HepG2 (cell line): Measurements from ENCODE around the gene PDYN. TPM values are rescaled to one million over a fixed set of nuclear protein-coding genes. Genes with fewer than 3 reads are reported as not detected.

Experiments
- AHR ChIP-seq: IDR thresholded peaks from 2 replicates; pipeline ENCODE4 v1.6.1; 2018; ENCODE audit warnings: missing genetic modification reagents, missing compliant biosample characterization
- CEBPB ChIP-seq: IDR thresholded peaks from 2 replicates; pipeline ENCODE4 v1.6.1; 2011; ENCODE audit warnings: low read depth, low read length, improper control_type of control experiment, borderline replicate concordance
- CENPX ChIP-seq: sonication (generic); formaldehyde crosslinking; IDR thresholded peaks from 2 replicates; pipeline ENCODE4 v1.9.0; 2021; ENCODE audit warnings: mild to moderate bottlenecking, missing genetic modification reagents, moderate library complexity
- DMAP1 ChIP-seq: IDR thresholded peaks from 2 replicates; pipeline ENCODE4 v1.6.1; 2016
- JUN ChIP-seq: sonication (generic); formaldehyde crosslinking; IDR thresholded peaks from 2 replicates; pipeline ENCODE4 v1.4.0; 2020; ENCODE audit warnings: mild to moderate bottlenecking, missing genetic modification reagents
- MLLT10 ChIP-seq: sonication (generic); formaldehyde crosslinking; IDR thresholded peaks from 2 replicates; pipeline ENCODE4 v1.4.0; 2020; ENCODE audit warnings: missing genetic modification reagents
- PHF5A ChIP-seq: IDR thresholded peaks from one replicate; pipeline ENCODE4 v1.6.1; 2018; ENCODE audit warnings: low read depth, missing genetic modification reagents; ENCODE audit not compliant: unreplicated experiment
- POLR2A ChIP-seq, 2 experiments: IDR thresholded peaks; 2 replicates each; pipeline ENCODE4 v1.6.1; 2011; ENCODE audit warnings: low read depth in 2 of 2, low read length in 2 of 2, mild to moderate bottlenecking in 1 of 2, moderate library complexity in 1 of 2; ENCODE audit not compliant: insufficient read depth in 1 of 2
- PRMT3 ChIP-seq: sonication (generic); formaldehyde crosslinking; IDR thresholded peaks from 2 replicates; pipeline ENCODE4 v1.8.1; 2022; ENCODE audit warnings: low read depth, mild to moderate bottlenecking, moderate library complexity, missing genetic modification reagents, borderline replicate concordance
- REPIN1 ChIP-seq: sonication (generic); formaldehyde crosslinking; IDR thresholded peaks from 2 replicates; pipeline ENCODE4 v1.8.0; 2022; ENCODE audit warnings: missing genetic modification reagents, low read depth, mild to moderate bottlenecking, borderline replicate concordance
- SAFB2 ChIP-seq: sonication (generic); formaldehyde crosslinking; IDR thresholded peaks from 2 replicates; pipeline ENCODE4 v1.5.1; 2020; ENCODE audit warnings: missing genetic modification reagents, low read depth, mild to moderate bottlenecking, borderline replicate concordance
- SMAD1 ChIP-seq: sonication (generic); formaldehyde crosslinking; IDR thresholded peaks from 2 replicates; pipeline ENCODE4 v1.4.0; 2020; ENCODE audit warnings: missing genetic modification reagents, low read depth, mild to moderate bottlenecking, borderline replicate concordance
- TGIF2 ChIP-seq: IDR thresholded peaks from 2 replicates; pipeline ENCODE4 v1.6.1; 2016; ENCODE audit warnings: control low read depth, missing compliant biosample characterization
- XRCC5 ChIP-seq: fragments of 200-400 bp; formaldehyde crosslinking; optimal IDR thresholded peaks from 2 replicates; pipeline ENCODE3; 2017; ENCODE audit warnings: mild to moderate bottlenecking, low read length
- ZNF367 ChIP-seq: sonication (generic); formaldehyde crosslinking; IDR thresholded peaks from 2 replicates; pipeline ENCODE4 v1.4.0; 2020; ENCODE audit warnings: missing genetic modification reagents, borderline replicate concordance
- ZNF75D ChIP-seq: sonication (generic); formaldehyde crosslinking; IDR thresholded peaks from 2 replicates; pipeline ENCODE4 v1.8.1; 2023; ENCODE audit warnings: missing genetic modification reagents, mild to moderate bottlenecking, borderline replicate concordance
- ZNF891 ChIP-seq: sonication (generic); formaldehyde crosslinking; IDR thresholded peaks from 2 replicates; pipeline ENCODE4 v1.5.0; 2020; ENCODE audit warnings: mild to moderate bottlenecking, missing genetic modification reagents
- polyA plus RNA-seq, 8 experiments: library from polyadenylated mRNA; depleted of rRNA in 3 of 8; stranded (reverse) in 7 of 8; unstranded in 1 of 8; fragments of >200 nt; fragmentation: Illumina TruSeq in 4 of 8; extraction: Trizol in 4 of 8; gene quantifications; 2 replicates each; pipeline versions ENCODE4 v1.2.1 to v1.2.3, GENCODE V29; 2011 to 2016; ENCODE audit warnings: low read depth in 4 of 8, missing spikeins in 1 of 8, mixed read lengths in 1 of 8; ENCODE audit not compliant: insufficient read depth in 1 of 8
- total RNA-seq, 5 experiments: library from RNA; depleted of rRNA; stranded (reverse); fragments of >200 nt; fragmentation: Illumina TruSeq; extraction: Trizol; gene quantifications; 2 replicates each; pipeline ENCODE4 v1.2.3, GENCODE V29; 2016; ENCODE audit warnings: low read depth in 1 of 5
- TF ChIP-seq, protein P1 (sequence below): IDR thresholded peaks from 2 replicates; pipeline ENCODE4 v1.6.1; 2016; ENCODE audit warnings: missing biosample characterization, missing genetic modification reagents, low read depth
- TF ChIP-seq, protein P2 (sequence below): sonication (generic); formaldehyde crosslinking; IDR thresholded peaks from 2 replicates; pipeline ENCODE4 v1.4.0; 2020; ENCODE audit warnings: missing genetic modification reagents, borderline replicate concordance
- TF ChIP-seq, protein P3 (sequence below): sonication (generic); formaldehyde crosslinking; IDR thresholded peaks from 2 replicates; pipeline ENCODE4 v1.4.0; 2020; ENCODE audit warnings: missing genetic modification reagents, borderline replicate concordance
- TF ChIP-seq, protein P4 (sequence below): sonication (generic); formaldehyde crosslinking; IDR thresholded peaks from 2 replicates; pipeline ENCODE4 v1.5.1; 2020; ENCODE audit warnings: missing genetic modification reagents, mild to moderate bottlenecking, borderline replicate concordance

The PDYN gene
- total and polyA plus RNA-seq, 2 of the 13 experiments (the other 11 are each of a cell fraction or from before 2014, with no cell fraction given), result not detected

DNA sequence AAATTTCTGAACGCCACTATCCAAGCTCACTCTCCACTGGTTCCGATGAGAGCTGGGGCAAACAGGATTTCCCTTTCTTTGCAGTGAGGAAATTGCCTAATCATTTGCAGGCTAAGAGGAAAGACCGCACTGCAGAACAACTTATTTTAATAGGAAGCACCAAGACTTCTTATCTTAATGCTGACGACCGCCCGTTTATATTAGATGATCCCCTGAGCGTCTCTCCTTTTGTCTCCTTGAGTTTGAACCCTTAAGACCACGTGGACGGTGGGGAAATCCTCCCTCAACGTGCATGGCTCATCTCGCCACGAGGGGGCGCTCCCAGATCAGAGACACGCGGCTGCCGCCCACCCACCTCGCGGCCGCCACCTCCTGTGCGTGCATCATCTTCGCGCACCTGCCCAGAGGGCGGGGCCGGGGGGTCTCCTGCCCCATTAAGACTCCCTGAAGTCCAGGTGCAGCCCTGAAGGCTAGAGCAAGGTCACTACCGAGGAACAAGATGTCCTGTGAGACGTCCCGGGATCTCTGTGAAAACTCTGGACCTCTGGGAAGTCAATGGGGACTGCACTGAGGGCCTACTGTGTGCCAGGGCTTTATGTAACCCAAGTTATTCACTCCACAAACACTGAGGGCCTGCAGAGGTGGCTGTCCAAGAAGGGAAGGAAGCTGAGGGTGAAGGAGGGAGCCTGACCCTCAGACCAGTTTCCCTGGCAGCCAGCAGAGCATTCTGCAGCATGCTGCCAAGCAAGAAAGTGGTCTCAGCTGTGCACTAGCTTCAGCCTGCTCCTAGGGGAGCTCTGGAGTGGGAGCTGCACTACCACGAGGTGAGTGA is 28.1 kb downstream of the PDYN start (continued):
- peak; percentile 83 for TF ChIP-seq AHR (CRISPR knock-in tag)
- TF ChIP-seq POLR2A (IDR thresholded peaks at IDR 0.05; ENCODE audit: insufficient read depth in 1 of 2, low read depth in 2 of 2, low read length in 2 of 2), result no peak
- no peak for TF ChIP-seq CENPX (CRISPR knock-in tag)
- no peak for TF ChIP-seq PRMT3 (CRISPR knock-in tag)
- TF ChIP-seq, protein P1, sequence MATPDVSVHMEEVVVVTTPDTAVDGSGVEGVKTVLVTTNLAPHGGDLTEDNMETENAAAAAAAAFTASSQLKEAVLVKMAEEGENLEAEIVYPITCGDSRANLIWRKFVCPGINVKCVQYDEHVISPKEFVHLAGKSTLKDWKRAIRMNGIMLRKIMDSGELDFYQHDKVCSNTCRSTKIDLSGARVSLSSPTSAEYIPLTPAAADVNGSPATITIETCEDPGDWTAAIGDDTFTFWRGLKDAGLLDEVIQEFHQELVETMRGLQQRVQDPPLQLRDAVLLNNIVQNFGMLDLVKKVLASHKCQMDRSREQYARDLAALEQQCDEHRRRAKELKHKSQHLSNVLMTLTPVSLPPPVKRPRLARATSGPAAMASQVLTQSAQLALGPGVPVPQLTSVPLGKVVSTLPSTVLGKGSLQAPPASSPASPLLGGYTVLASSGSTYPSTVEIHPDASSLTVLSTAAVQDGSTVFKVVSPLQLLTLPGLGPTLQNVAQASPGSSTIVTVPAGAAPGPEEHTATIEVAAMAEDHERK (CRISPR knock-in tag), result no peak
- TF ChIP-seq, protein P2, sequence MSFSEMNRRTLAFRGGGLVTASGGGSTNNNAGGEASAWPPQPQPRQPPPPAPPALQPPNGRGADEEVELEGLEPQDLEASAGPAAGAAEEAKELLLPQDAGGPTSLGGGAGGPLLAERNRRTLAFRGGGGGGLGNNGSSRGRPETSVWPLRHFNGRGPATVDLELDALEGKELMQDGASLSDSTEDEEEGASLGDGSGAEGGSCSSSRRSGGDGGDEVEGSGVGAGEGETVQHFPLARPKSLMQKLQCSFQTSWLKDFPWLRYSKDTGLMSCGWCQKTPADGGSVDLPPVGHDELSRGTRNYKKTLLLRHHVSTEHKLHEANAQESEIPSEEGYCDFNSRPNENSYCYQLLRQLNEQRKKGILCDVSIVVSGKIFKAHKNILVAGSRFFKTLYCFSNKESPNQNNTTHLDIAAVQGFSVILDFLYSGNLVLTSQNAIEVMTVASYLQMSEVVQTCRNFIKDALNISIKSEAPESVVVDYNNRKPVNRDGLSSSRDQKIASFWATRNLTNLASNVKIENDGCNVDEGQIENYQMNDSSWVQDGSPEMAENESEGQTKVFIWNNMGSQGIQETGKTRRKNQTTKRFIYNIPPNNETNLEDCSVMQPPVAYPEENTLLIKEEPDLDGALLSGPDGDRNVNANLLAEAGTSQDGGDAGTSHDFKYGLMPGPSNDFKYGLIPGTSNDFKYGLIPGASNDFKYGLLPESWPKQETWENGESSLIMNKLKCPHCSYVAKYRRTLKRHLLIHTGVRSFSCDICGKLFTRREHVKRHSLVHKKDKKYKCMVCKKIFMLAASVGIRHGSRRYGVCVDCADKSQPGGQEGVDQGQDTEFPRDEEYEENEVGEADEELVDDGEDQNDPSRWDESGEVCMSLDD, result no peak
- TF ChIP-seq REPIN1 (CRISPR knock-in tag), result no peak
- TF ChIP-seq PHF5A (CRISPR knock-in tag), result no peak
- TF ChIP-seq TGIF2, result peak; percentile 45; the same call in 1 of the 2 replicates
- 0 out of 2 replicates have a peak, but pooled peaks have one; percentile 36 for TF ChIP-seq SAFB2 (CRISPR knock-in tag)
- peak; percentile 41 for TF ChIP-seq CEBPB
- TF ChIP-seq MLLT10, result no peak
- TF ChIP-seq SMAD1 (CRISPR knock-in tag), result peak; percentile 84; the same call in 1 of the 2 replicates
- TF ChIP-seq, protein P3, sequence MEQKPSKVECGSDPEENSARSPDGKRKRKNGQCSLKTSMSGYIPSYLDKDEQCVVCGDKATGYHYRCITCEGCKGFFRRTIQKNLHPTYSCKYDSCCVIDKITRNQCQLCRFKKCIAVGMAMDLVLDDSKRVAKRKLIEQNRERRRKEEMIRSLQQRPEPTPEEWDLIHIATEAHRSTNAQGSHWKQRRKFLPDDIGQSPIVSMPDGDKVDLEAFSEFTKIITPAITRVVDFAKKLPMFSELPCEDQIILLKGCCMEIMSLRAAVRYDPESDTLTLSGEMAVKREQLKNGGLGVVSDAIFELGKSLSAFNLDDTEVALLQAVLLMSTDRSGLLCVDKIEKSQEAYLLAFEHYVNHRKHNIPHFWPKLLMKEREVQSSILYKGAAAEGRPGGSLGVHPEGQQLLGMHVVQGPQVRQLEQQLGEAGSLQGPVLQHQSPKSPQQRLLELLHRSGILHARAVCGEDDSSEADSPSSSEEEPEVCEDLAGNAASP, result 0 out of 2 replicates have a peak, but pooled peaks have one; percentile 45
- peak; percentile 90 for TF ChIP-seq XRCC5
- no peak for TF ChIP-seq JUN (CRISPR knock-in tag)
- TF ChIP-seq ZNF75D (CRISPR knock-in tag), result no peak
- TF ChIP-seq ZNF367 (CRISPR knock-in tag), result no peak
- TF ChIP-seq, protein P4, sequence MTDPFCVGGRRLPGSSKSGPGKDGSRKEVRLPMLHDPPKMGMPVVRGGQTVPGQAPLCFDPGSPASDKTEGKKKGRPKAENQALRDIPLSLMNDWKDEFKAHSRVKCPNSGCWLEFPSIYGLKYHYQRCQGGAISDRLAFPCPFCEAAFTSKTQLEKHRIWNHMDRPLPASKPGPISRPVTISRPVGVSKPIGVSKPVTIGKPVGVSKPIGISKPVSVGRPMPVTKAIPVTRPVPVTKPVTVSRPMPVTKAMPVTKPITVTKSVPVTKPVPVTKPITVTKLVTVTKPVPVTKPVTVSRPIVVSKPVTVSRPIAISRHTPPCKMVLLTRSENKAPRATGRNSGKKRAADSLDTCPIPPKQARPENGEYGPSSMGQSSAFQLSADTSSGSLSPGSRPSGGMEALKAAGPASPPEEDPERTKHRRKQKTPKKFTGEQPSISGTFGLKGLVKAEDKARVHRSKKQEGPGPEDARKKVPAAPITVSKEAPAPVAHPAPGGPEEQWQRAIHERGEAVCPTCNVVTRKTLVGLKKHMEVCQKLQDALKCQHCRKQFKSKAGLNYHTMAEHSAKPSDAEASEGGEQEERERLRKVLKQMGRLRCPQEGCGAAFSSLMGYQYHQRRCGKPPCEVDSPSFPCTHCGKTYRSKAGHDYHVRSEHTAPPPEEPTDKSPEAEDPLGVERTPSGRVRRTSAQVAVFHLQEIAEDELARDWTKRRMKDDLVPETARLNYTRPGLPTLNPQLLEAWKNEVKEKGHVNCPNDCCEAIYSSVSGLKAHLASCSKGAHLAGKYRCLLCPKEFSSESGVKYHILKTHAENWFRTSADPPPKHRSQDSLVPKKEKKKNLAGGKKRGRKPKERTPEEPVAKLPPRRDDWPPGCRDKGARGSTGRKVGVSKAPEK (CRISPR knock-in tag), result 0 out of 2 replicates have a peak, but pooled peaks have one; percentile 65
- peak; percentile 80; the same call in 1 of the 2 replicates for TF ChIP-seq ZNF891 (CRISPR knock-in tag)
- peak; percentile 73 for TF ChIP-seq DMAP1 (CRISPR knock-in tag)
